HepG2 (cell line): Measurements from ENCODE around the gene AMOTL2. TPM values are rescaled to one million over a fixed set of nuclear protein-coding genes. Genes with fewer than 3 reads are reported as not detected.

Experiments used
- ATAC-seq: fragments of 200-7000 bp; cut with Tn5 transposase; 3 replicates; pipeline ENCODE4 v1.9.1; 2020; ENCODE audit warnings: mild to moderate bottlenecking, moderate library complexity
- BruUV-seq: library from RNA; stranded (reverse); fragments of 400-500 nt; replicated peaks from 2 replicates; lab custom pipeline; 2021; lab: Mats Ljungman, UMichigan
- CTCF ChIA-PET: fragments of 300-600 bp; formaldehyde crosslinking; extraction: SDS; loops from one replicate; lab custom pipeline; 2021; ENCODE audit warnings: low total read pairs, inconsistent platforms, low intra/inter-chr PET ratio; lab: Yijun Ruan, JAX
- POLR2A ChIA-PET: fragments of 350-600 bp; sonication (Branson Sonifier 250); formaldehyde crosslinking; loops from one replicate; lab custom pipeline; 2020; ENCODE audit warnings: antibody characterized with exemption, inconsistent platforms; lab: Yijun Ruan, JAX
- DNase-seq: peaks from one replicate; pipeline ENCODE4 v3.0.0-alpha.2; 2015; ENCODE audit warnings: low spot score
- FAIRE-seq: peaks from 3 replicates; lab custom pipeline; 2011; peaks lifted over from hg19 to GRCh38; lab: Jason Lieb, UNC
- H2AFZ ChIP-seq: one replicate; pipeline ENCODE4 v1.6.1; 2011; ENCODE audit warnings: low read length, inconsistent platforms
- H3K27ac ChIP-seq: fragments of 300-600 bp; 3 replicates; pipeline ENCODE4 v1.8.0; 2011; ENCODE audit warnings: mixed run types, mild to moderate bottlenecking, mixed read lengths, low read length, inconsistent platforms; ENCODE audit not compliant: insufficient read depth; ENCODE audit errors: extremely low read length
- H3K27me3 ChIP-seq, 2 experiments: fragments of 200-600 bp in 1 of 2; 2 replicates in 1 of 2; 3 replicates in 1 of 2; pipeline versions ENCODE4 v1.6.0 to v1.8.0; 2011; ENCODE audit warnings: low read length in 2 of 2, mild to moderate bottlenecking in 2 of 2, moderate library complexity in 2 of 2, inconsistent platforms in 1 of 2; ENCODE audit not compliant: insufficient read depth in 2 of 2, control insufficient read depth in 1 of 2
- H3K36me3 ChIP-seq, 2 experiments: fragments of 200-600 bp in 1 of 2; replicated peaks in 1 of 2; 2 replicates in 1 of 2; 3 replicates in 1 of 2; pipeline versions ENCODE4 v1.5.1 to v1.8.0; 2011; ENCODE audit warnings: low read length in 2 of 2, inconsistent platforms in 1 of 2; ENCODE audit not compliant: insufficient read depth in 2 of 2, control insufficient read depth in 1 of 2
- H3K4me1 ChIP-seq: 2 replicates; pipeline ENCODE4 v1.5.1; 2012; ENCODE audit warnings: low read length, inconsistent platforms; ENCODE audit not compliant: insufficient read depth
- H3K4me2 ChIP-seq: 2 replicates; pipeline ENCODE4 v1.6.0; 2011; ENCODE audit warnings: low read depth, low read length, inconsistent platforms
- H3K4me3 ChIP-seq, 3 experiments: fragments of 200-600 bp in 1 of 3; sonication (generic), shearing (Covaris generic) in 1 of 3; replicated peaks in 1 of 3; 2 replicates each; pipeline ENCODE4 v1.5.1; 2011 to 2016; ENCODE audit warnings: low read length in 3 of 3, inconsistent platforms in 2 of 3, low read depth in 2 of 3, mild to moderate bottlenecking in 2 of 3, control low read depth in 1 of 3, mixed read lengths in 1 of 3; ENCODE audit not compliant: insufficient read depth in 1 of 3
- H3K79me2 ChIP-seq: one replicate; pipeline ENCODE4 v1.6.1; 2011; ENCODE audit warnings: low read length, inconsistent platforms; ENCODE audit not compliant: insufficient read depth
- H3K9ac ChIP-seq: 2 replicates; pipeline ENCODE4 v1.6.0; 2011; ENCODE audit warnings: mild to moderate bottlenecking, low read depth, low read length, inconsistent platforms; ENCODE audit not compliant: insufficient read depth
- H3K9me3 ChIP-seq: 2 replicates; pipeline ENCODE4 v1.5.1; 2012; ENCODE audit warnings: mild to moderate bottlenecking, low read length
- H4K20me1 ChIP-seq: 2 replicates; pipeline ENCODE4 v1.6.0; 2011; ENCODE audit warnings: inconsistent platforms, mild to moderate bottlenecking, low read length, moderate library complexity; ENCODE audit not compliant: insufficient read depth
- HMG20A ChIP-seq: IDR thresholded peaks from 2 replicates; pipeline ENCODE4 v1.6.1; 2016; ENCODE audit warnings: borderline replicate concordance
- RBAK ChIP-seq: sonication (generic); formaldehyde crosslinking; IDR thresholded peaks from 2 replicates; pipeline ENCODE4 v1.5.1; 2020; ENCODE audit warnings: mild to moderate bottlenecking, missing genetic modification reagents
- SSRP1 ChIP-seq: IDR thresholded peaks from 2 replicates; pipeline ENCODE4 v1.6.1; 2016; ENCODE audit warnings: control low read depth
- XBP1 ChIP-seq: sonication (generic); formaldehyde crosslinking; IDR thresholded peaks from 2 replicates; pipeline ENCODE4 v1.5.0; 2020; ENCODE audit warnings: missing genetic modification reagents
- WGBS: methylation state at CpG from one replicate; pipeline ENCODE4 v1.1.6; 2017; ENCODE audit warnings: low lambda C conversion rate; 5-methylcytosine and 5-hydroxymethylcytosine counted together
- in situ Hi-C: cut with HindIII; loops from 2 replicates; pipeline ENCODE4 v1.10.0; 2017; ENCODE audit warnings: low pct_unique_long_range_greater_than_20kb; ENCODE audit not compliant: extremely low pct_ligation_motif_present
- intact Hi-C: fragments of 100-400 bp; cut with micrococcal nuclease; formaldehyde crosslinking; loops from one replicate; pipeline ENCODE4 v1.10.0; 2022; ENCODE audit not compliant: unreplicated experiment
- polyA plus RNA-seq, 8 experiments: library from polyadenylated mRNA; depleted of rRNA in 3 of 8; stranded (reverse) in 7 of 8; unstranded in 1 of 8; fragments of >200 nt; fragmentation: Illumina TruSeq in 4 of 8; extraction: Trizol in 4 of 8; gene quantifications; 2 replicates each; pipeline versions ENCODE4 v1.2.1 to v1.2.3, GENCODE V29; 2011 to 2016; ENCODE audit warnings: low read depth in 4 of 8, missing spikeins in 1 of 8, mixed read lengths in 1 of 8; ENCODE audit not compliant: insufficient read depth in 1 of 8
- total RNA-seq, 5 experiments: library from RNA; depleted of rRNA; stranded (reverse); fragments of >200 nt; fragmentation: Illumina TruSeq; extraction: Trizol; gene quantifications; 2 replicates each; pipeline ENCODE4 v1.2.3, GENCODE V29; 2016; ENCODE audit warnings: low read depth in 1 of 5
- TF ChIP-seq, protein P1 (sequence below): sonication (generic); formaldehyde crosslinking; IDR thresholded peaks from 2 replicates; pipeline ENCODE4 v1.4.0; 2020; ENCODE audit warnings: mild to moderate bottlenecking, low read depth, missing genetic modification reagents
- TF ChIP-seq, protein P2 (sequence below): sonication (generic); formaldehyde crosslinking; IDR thresholded peaks from 2 replicates; pipeline ENCODE4 v1.5.0; 2020; ENCODE audit warnings: mild to moderate bottlenecking, missing genetic modification reagents, borderline replicate concordance

Gene AMOTL2
- total and polyA plus RNA-seq, 2 of the 13 experiments (the other 11 are each of a cell fraction or from before 2014, with no cell fraction given), result 17.3 to 18.5 TPM

DNA sequence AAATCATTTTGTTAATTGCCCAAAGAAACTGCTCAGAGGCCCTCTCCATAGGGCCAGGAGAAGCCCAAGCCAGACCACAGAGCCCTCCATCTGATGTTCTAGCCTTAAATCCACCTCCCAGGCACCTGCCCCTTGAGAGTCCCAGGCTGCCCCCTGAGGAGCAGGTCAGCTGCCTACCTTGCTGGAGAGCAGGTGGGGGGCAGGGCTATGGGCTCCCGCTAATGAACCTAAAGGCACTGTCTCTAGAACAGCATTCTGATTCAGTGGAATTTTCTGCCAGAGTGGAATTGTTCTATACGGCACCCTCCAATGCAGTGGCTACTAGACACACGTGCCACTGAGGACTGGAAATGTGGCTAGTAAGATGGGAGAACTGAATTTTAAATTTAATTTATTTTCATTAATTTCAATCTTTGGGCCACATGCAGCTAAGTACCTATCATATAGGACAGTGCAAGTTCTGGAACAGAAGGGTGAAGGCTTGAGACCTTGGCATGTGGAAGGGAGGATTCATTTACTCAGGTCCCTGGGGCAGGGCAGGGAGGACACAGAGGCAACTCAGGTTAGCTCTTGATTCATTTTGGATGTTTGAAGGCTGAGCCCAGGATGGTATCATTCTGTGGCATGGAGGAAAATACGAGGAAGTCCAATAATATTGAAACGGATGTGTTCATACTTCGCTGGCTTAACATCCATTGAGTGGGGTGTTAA is 11.4 kb downstream of the AMOTL2 start:
- ChIA-PET CTCF (no interaction called here), POLR2A (interaction anchor here (1.4 to 14.6 kb wide), 3 partner anchors 12 to 123 kb away, joined by 3 to 140 read pairs (median 5); partner anchors contain the start of genes AMOTL2, ANAPC13 and CEP63)
- Histone ChIP-seq H3K4me2 (no peak overlapping the region), H3K27ac (no peak overlapping the region), H3K79me2 (no peaks in the 10 kb centered on the region), H4K20me1 (peaks cover 15% of the 10 kb centered on the region; the same call in 1 of the 2 replicates), H3K9ac (no peak overlapping the region), H3K36me3 (peaks cover 63 to 89% of the 10 kb centered on the region in 2 experiments), H3K27me3 (no peaks in the 10 kb centered on the region), H3K4me1 (peaks cover 44% of the 10 kb centered on the region), H2AFZ (no peak overlapping the region), H3K4me3 (no peak overlapping the region), H3K9me3 (no peaks in the 10 kb centered on the region)
- no peak for ATAC-seq
- in situ Hi-C loops, result no loop called here
- TF ChIP-seq SSRP1 (0 out of 2 replicates have a peak, but pooled peaks have one; percentile 29), HMG20A (CRISPR knock-in tag) (no peak), RBAK (CRISPR knock-in tag) (no peak), XBP1 (CRISPR knock-in tag) (no peak)
- TF ChIP-seq, protein P1, sequence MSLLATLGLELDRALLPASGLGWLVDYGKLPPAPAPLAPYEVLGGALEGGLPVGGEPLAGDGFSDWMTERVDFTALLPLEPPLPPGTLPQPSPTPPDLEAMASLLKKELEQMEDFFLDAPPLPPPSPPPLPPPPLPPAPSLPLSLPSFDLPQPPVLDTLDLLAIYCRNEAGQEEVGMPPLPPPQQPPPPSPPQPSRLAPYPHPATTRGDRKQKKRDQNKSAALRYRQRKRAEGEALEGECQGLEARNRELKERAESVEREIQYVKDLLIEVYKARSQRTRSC (CRISPR knock-in tag), result no peak
- TF ChIP-seq, protein P2, sequence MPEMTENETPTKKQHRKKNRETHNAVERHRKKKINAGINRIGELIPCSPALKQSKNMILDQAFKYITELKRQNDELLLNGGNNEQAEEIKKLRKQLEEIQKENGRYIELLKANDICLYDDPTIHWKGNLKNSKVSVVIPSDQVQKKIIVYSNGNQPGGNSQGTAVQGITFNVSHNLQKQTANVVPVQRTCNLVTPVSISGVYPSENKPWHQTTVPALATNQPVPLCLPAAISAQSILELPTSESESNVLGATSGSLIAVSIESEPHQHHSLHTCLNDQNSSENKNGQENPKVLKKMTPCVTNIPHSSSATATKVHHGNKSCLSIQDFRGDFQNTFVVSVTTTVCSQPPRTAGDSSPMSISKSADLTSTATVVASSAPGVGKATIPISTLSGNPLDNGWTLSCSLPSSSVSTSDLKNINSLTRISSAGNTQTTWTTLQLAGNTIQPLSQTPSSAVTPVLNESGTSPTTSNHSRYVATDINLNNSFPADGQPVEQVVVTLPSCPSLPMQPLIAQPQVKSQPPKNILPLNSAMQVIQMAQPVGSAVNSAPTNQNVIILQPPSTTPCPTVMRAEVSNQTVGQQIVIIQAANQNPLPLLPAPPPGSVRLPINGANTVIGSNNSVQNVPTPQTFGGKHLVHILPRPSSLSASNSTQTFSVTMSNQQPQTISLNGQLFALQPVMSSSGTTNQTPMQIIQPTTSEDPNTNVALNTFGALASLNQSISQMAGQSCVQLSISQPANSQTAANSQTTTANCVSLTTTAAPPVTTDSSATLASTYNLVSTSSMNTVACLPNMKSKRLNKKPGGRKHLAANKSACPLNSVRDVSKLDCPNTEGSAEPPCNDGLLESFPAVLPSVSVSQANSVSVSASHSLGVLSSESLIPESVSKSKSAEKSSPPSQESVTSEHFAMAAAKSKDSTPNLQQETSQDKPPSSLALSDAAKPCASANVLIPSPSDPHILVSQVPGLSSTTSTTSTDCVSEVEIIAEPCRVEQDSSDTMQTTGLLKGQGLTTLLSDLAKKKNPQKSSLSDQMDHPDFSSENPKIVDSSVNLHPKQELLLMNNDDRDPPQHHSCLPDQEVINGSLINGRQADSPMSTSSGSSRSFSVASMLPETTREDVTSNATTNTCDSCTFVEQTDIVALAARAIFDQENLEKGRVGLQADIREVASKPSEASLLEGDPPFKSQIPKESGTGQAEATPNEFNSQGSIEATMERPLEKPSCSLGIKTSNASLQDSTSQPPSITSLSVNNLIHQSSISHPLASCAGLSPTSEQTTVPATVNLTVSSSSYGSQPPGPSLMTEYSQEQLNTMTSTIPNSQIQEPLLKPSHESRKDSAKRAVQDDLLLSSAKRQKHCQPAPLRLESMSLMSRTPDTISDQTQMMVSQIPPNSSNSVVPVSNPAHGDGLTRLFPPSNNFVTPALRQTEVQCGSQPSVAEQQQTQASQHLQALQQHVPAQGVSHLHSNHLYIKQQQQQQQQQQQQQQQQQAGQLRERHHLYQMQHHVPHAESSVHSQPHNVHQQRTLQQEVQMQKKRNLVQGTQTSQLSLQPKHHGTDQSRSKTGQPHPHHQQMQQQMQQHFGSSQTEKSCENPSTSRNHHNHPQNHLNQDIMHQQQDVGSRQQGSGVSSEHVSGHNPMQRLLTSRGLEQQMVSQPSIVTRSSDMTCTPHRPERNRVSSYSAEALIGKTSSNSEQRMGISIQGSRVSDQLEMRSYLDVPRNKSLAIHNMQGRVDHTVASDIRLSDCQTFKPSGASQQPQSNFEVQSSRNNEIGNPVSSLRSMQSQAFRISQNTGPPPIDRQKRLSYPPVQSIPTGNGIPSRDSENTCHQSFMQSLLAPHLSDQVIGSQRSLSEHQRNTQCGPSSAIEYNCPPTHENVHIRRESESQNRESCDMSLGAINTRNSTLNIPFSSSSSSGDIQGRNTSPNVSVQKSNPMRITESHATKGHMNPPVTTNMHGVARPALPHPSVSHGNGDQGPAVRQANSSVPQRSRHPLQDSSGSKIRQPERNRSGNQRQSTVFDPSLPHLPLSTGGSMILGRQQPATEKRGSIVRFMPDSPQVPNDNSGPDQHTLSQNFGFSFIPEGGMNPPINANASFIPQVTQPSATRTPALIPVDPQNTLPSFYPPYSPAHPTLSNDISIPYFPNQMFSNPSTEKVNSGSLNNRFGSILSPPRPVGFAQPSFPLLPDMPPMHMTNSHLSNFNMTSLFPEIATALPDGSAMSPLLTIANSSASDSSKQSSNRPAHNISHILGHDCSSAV (CRISPR knock-in tag), result no peak
- 95% methylated on average over 5 of the region's 6 CpGs for WGBS
- no peak for DNase-seq
- intact Hi-C loops, result loop anchor here (1.0 kb wide), 1 partner anchor 14 kb away; no protein-coding TSS in a partner anchor
- FAIRE-seq, result no peak
- no TSS peak for BruUV-seq
